ENCODE data around the gene TPRA1.

GRCh38 chr3:127541320-127541719 lies 49.2 kb downstream of the TPRA1 start:
- TF ChIP-seq CTCF (IDR thresholded peaks at IDR 0.05) (no peak), POLR2A (IDR thresholded peaks at IDR 0.05) (no peak)

Measured in thyroid gland (tissue), 4 donors.